K562 (cell line): ENCODE data around the gene PHTF2. TPM values are rescaled to one million over a fixed set of nuclear protein-coding genes. Genes with fewer than 3 reads are reported as not detected.
A peak's percentile ranks its signal among the peaks of the same experiment; 100 is the strongest.

Experiments used
- CSDE1 ChIP-seq, 2 experiments: fragments of 450-650 bp; IDR thresholded peaks; 2 replicates each; pipeline ENCODE4 v1.6.1; 2016; ENCODE audit warnings: mild to moderate bottlenecking in 1 of 2
- EHMT2 ChIP-seq: fragments of 450-650 bp; IDR thresholded peaks from 2 replicates; pipeline ENCODE4 v1.6.1; 2018; ENCODE audit warnings: antibody characterized with exemption
- MEIS2 ChIP-seq: fragments of 450-650 bp; IDR thresholded peaks from 2 replicates; pipeline ENCODE4 v1.6.1; 2014; ENCODE audit warnings: mild to moderate bottlenecking; ENCODE audit not compliant: partially characterized antibody
- NCOA1 ChIP-seq: fragments of 450-650 bp; IDR thresholded peaks from 2 replicates; pipeline ENCODE4 v1.6.1; 2016; ENCODE audit warnings: low read depth
- NFRKB ChIP-seq: fragments of 450-650 bp; IDR thresholded peaks from 2 replicates; pipeline ENCODE4 v1.6.1; 2016; ENCODE audit warnings: low read depth
- RCOR1 ChIP-seq, 2 experiments: IDR thresholded peaks; 2 replicates each; pipeline ENCODE4 v1.6.1; 2012; ENCODE audit warnings: low read depth in 2 of 2, low read length in 2 of 2, borderline replicate concordance in 1 of 2, improper control_type of control experiment in 1 of 2
- U2AF1 ChIP-seq: fragments of 200-400 bp; formaldehyde crosslinking; optimal IDR thresholded peaks from 2 replicates; pipeline ENCODE3; 2017; ENCODE audit warnings: mild to moderate bottlenecking, low read depth, low read length, moderate library complexity
- ZFX ChIP-seq: sonication (generic); formaldehyde crosslinking; IDR thresholded peaks from 2 replicates; pipeline ENCODE4 v1.8.0; 2022; ENCODE audit warnings: mild to moderate bottlenecking, missing genetic modification reagents, moderate library complexity
- ZNF263 ChIP-seq: sonication (generic); formaldehyde crosslinking; IDR thresholded peaks from 2 replicates; pipeline ENCODE4 v1.8.0; 2022; ENCODE audit warnings: mild to moderate bottlenecking, missing genetic modification reagents, borderline replicate concordance
- ZNF445 ChIP-seq: fragments of 250-450 bp; sonication (Bioruptor Pico); IDR thresholded peaks from 2 replicates; pipeline ENCODE4 v1.4.0; 2020; ENCODE audit warnings: low read depth, mild to moderate bottlenecking, moderate library complexity
- polyA plus RNA-seq, 8 experiments: library from polyadenylated mRNA; depleted of rRNA in 4 of 8; stranded (reverse) in 5 of 8; unstranded in 3 of 8; fragments of >200 nt; fragmentation: Nextera tagmentation in 2 of 8; fragmentation: Illumina TruSeq in 1 of 8; extraction: Ambion mirVana in 2 of 8; extraction: Trizol in 1 of 8; gene quantifications; 2 replicates each; pipeline versions ENCODE4 v1.2.1 to v1.2.3, GENCODE V29; 2011 to 2014; ENCODE audit warnings: inconsistent platforms in 1 of 8, missing spikeins in 1 of 8
- total RNA-seq, 7 experiments: library from RNA; depleted of rRNA in 6 of 7; stranded (reverse); fragments of >200 nt in 6 of 7; fragmentation: Illumina TruSeq in 2 of 7; extraction: Trizol in 2 of 7; gene quantifications; 2 replicates each; pipeline versions ENCODE4 v1.2.1 to v1.2.3, GENCODE V29; 2011 to 2021; ENCODE audit warnings: low replicate concordance in 1 of 7
- TF ChIP-seq, protein P1 (sequence below): sonication (generic); formaldehyde crosslinking; IDR thresholded peaks from 2 replicates; pipeline ENCODE4 v1.8.0; 2022; ENCODE audit warnings: missing genetic modification reagents, mild to moderate bottlenecking, borderline replicate concordance
- TF ChIP-seq, protein P2 (sequence below), 2 experiments: fragments of 450-650 bp in 1 of 2; sonication (generic) in 1 of 2; formaldehyde crosslinking in 1 of 2; IDR thresholded peaks; 2 replicates each; pipeline versions ENCODE4 v1.7.1 to v1.9.0; 2016 to 2022; ENCODE audit warnings: inconsistent platforms in 1 of 2, mild to moderate bottlenecking in 1 of 2, missing genetic modification reagents in 1 of 2
- TF ChIP-seq, protein P3 (sequence below): fragments of 250-450 bp; sonication (Bioruptor Pico); IDR thresholded peaks from 2 replicates; pipeline ENCODE4 v1.8.0; 2021; ENCODE audit warnings: moderate library complexity, mild to moderate bottlenecking, inconsistent platforms
- TF ChIP-seq, protein P4 (sequence below): fragments of 450-650 bp; formaldehyde crosslinking; IDR thresholded peaks from 2 replicates; pipeline ENCODE4 v1.4.0; 2022; ENCODE audit warnings: missing genetic modification characterization

Gene PHTF2
- total and polyA plus RNA-seq, 9 of the 15 experiments (the other 6 are each of a cell fraction or from before 2014, with no cell fraction given), result 17.9 to 43.6 (median 25.4) TPM

DNA sequence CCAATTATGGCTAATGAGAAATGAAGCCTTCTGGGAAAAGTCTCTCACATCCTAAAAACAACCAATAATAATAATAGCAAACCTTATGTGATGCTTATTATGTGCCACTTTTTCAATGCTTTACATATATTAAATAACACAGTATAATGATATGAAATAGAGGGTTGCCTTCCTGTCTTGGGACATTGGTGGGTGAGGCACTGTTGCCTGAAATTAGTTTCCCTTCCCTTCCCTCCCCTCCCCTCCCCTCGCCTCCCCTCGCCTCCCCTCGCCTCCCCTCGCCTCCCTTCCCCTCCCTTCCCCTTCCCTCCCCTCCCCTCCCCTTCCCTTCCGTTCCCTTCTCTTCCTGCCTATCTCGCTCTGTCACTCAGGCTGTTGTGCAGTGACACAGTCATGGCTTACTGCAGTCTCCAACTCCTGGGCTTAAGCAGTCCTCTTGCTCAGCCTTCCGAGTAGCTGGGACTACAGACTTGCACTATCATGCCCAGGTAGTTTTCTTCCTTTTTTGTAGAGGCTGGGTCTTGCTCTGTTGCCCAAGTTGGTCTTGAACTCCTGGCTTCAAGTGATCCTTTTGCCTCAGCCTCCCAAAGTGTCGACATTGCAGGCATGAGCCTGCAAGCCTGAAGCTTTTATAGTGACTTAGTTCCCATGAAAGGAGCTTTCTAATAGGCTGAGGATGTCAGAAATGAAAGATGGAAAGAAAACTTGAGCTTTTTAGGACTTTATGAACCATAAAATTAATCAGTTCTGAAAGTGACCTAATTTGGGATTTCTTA is 47.9 kb downstream of the PHTF2 start (continued):
- TF ChIP-seq NFRKB (no peak), EHMT2 (0 out of 2 replicates have a peak, but pooled peaks have one; percentile 22), RCOR1 (IDR thresholded peaks at IDR 0.05; ENCODE audit: borderline replicate concordance in 1 of 2, low read depth in 2 of 2, low read length in 2 of 2) (peak in 1 of 2 experiments; percentile 5; a peak in 1 of 4 replicates), ZFX (CRISPR knock-in tag) (no peak), ZNF445 (CRISPR knock-in tag) (no peak), NCOA1 (no peak), CSDE1 (IDR thresholded peaks at IDR 0.05) (no peak), MEIS2 (peak; percentile 41), ZNF263 (no peak), U2AF1 (no peak)
- TF ChIP-seq, protein P1, sequence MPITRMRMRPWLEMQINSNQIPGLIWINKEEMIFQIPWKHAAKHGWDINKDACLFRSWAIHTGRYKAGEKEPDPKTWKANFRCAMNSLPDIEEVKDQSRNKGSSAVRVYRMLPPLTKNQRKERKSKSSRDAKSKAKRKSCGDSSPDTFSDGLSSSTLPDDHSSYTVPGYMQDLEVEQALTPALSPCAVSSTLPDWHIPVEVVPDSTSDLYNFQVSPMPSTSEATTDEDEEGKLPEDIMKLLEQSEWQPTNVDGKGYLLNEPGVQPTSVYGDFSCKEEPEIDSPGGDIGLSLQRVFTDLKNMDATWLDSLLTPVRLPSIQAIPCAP (CRISPR knock-in tag), result no peak
- TF ChIP-seq, protein P2, sequence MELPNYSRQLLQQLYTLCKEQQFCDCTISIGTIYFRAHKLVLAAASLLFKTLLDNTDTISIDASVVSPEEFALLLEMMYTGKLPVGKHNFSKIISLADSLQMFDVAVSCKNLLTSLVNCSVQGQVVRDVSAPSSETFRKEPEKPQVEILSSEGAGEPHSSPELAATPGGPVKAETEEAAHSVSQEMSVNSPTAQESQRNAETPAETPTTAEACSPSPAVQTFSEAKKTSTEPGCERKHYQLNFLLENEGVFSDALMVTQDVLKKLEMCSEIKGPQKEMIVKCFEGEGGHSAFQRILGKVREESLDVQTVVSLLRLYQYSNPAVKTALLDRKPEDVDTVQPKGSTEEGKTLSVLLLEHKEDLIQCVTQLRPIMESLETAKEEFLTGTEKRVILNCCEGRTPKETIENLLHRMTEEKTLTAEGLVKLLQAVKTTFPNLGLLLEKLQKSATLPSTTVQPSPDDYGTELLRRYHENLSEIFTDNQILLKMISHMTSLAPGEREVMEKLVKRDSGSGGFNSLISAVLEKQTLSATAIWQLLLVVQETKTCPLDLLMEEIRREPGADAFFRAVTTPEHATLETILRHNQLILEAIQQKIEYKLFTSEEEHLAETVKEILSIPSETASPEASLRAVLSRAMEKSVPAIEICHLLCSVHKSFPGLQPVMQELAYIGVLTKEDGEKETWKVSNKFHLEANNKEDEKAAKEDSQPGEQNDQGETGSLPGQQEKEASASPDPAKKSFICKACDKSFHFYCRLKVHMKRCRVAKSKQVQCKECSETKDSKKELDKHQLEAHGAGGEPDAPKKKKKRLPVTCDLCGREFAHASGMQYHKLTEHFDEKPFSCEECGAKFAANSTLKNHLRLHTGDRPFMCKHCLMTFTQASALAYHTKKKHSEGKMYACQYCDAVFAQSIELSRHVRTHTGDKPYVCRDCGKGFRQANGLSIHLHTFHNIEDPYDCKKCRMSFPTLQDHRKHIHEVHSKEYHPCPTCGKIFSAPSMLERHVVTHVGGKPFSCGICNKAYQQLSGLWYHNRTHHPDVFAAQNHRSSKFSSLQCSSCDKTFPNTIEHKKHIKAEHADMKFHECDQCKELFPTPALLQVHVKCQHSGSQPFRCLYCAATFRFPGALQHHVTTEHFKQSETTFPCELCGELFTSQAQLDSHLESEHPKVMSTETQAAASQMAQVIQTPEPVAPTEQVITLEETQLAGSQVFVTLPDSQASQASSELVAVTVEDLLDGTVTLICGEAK (IDR thresholded peaks at IDR 0.05), result no peak
- TF ChIP-seq, protein P2 (CRISPR knock-in tag; IDR thresholded peaks at IDR 0.05), result no peak
- TF ChIP-seq, protein P3, sequence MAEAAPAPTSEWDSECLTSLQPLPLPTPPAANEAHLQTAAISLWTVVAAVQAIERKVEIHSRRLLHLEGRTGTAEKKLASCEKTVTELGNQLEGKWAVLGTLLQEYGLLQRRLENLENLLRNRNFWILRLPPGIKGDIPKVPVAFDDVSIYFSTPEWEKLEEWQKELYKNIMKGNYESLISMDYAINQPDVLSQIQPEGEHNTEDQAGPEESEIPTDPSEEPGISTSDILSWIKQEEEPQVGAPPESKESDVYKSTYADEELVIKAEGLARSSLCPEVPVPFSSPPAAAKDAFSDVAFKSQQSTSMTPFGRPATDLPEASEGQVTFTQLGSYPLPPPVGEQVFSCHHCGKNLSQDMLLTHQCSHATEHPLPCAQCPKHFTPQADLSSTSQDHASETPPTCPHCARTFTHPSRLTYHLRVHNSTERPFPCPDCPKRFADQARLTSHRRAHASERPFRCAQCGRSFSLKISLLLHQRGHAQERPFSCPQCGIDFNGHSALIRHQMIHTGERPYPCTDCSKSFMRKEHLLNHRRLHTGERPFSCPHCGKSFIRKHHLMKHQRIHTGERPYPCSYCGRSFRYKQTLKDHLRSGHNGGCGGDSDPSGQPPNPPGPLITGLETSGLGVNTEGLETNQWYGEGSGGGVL (CRISPR knock-in tag), result no peak
- TF ChIP-seq, protein P4, sequence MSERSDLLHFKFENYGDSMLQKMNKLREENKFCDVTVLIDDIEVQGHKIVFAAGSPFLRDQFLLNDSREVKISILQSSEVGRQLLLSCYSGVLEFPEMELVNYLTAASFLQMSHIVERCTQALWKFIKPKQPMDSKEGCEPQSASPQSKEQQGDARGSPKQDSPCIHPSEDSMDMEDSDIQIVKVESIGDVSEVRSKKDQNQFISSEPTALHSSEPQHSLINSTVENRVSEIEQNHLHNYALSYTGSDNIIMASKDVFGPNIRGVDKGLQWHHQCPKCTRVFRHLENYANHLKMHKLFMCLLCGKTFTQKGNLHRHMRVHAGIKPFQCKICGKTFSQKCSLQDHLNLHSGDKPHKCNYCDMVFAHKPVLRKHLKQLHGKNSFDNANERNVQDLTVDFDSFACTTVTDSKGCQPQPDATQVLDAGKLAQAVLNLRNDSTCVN (CRISPR knock-in tag), result no peak
